Measurements from ENCODE around the gene NEK6.

The NEK6 gene

GRCh38 chr9:124329206-124329792, 71.5 kb downstream of the NEK6 start:
- Mint-ChIP-seq H3K36me3 (ENCODE audit: low read depth) (peaks cover 6% of the 10 kb centered on the region), H3K27me3 (ENCODE audit: low read depth) (no peaks in the 10 kb centered on the region), H3K9me3 (no peaks in the 10 kb centered on the region), H3K27ac (no peak overlapping the region), H3K4me3 (no peak overlapping the region), H3K4me1 (ENCODE audit: low read depth) (no peaks in the 10 kb centered on the region)
- no peak for DNase-seq (ENCODE audit: low spot score)

- H3K27ac Mint-ChIP-seq = no peak overlapping the region
- no peak overlapping the region for H3K4me3 Mint-ChIP-seq
- no peaks in the 10 kb centered on the region for H3K4me1 Mint-ChIP-seq (ENCODE audit: low read depth)
- DNase-seq (ENCODE audit: low spot score) = no peak
- H3K36me3 Mint-ChIP-seq (ENCODE audit: low read depth) = peaks cover 6% of the 10 kb centered on the region
- H3K9me3 Mint-ChIP-seq = no peaks in the 10 kb centered on the region
- no peaks in the 10 kb centered on the region for H3K27me3 Mint-ChIP-seq (ENCODE audit: low read depth)
These were observed 72.4 kb downstream of the NEK6 start for GRCh38 chr9:124330011-124330697.

- no peaks in the 10 kb centered on the region for H3K27me3 Mint-ChIP-seq (ENCODE audit: low read depth)
- H3K9me3 Mint-ChIP-seq = no peaks in the 10 kb centered on the region
- no peak overlapping the region for H3K27ac Mint-ChIP-seq
- H3K4me1 Mint-ChIP-seq (ENCODE audit: low read depth) = no peaks in the 10 kb centered on the region
- H3K4me3 Mint-ChIP-seq = no peak overlapping the region
- no peak for DNase-seq (ENCODE audit: low spot score)
- peaks cover 7% of the 10 kb centered on the region for H3K36me3 Mint-ChIP-seq (ENCODE audit: low read depth)
These were observed 73.8 kb downstream of the NEK6 start for GRCh38 chr9:124331580-124331979.

- peaks cover 15% of the 10 kb centered on the region for H3K36me3 Mint-ChIP-seq (ENCODE audit: low read depth)
- H3K9me3 Mint-ChIP-seq = no peaks in the 10 kb centered on the region
- no peak for DNase-seq (ENCODE audit: low spot score)
- H3K27me3 Mint-ChIP-seq (ENCODE audit: low read depth) = no peaks in the 10 kb centered on the region
- H3K4me1 Mint-ChIP-seq (ENCODE audit: low read depth) = no peaks in the 10 kb centered on the region
- no peak overlapping the region for H3K4me3 Mint-ChIP-seq
- no peak overlapping the region for H3K27ac Mint-ChIP-seq
These were observed 74.8 kb downstream of the NEK6 start for GRCh38 chr9:124332361-124333202.

- Mint-ChIP-seq H3K36me3 (ENCODE audit: low read depth) (peaks cover 20% of the 10 kb centered on the region), H3K9me3 (no peaks in the 10 kb centered on the region), H3K4me3 (no peak overlapping the region)
These were observed 75.4 kb downstream of the NEK6 start for GRCh38 chr9:124333203-124333579.

GRCh38 chr9:124334568-124335319, 77.0 kb downstream of the NEK6 start:
- Mint-ChIP-seq H3K27me3 (ENCODE audit: low read depth) (no peaks in the 10 kb centered on the region), H3K27ac (no peak overlapping the region), H3K4me3 (no peak overlapping the region), H3K36me3 (ENCODE audit: low read depth) (peaks cover 25% of the 10 kb centered on the region), H3K4me1 (ENCODE audit: low read depth) (no peaks in the 10 kb centered on the region), H3K9me3 (no peaks in the 10 kb centered on the region)
- DNase-seq (ENCODE audit: low spot score) = no peak

More at GRCh38 chr9:124333203-124333579, 75.4 kb downstream of the NEK6 start:
- H3K27ac Mint-ChIP-seq = no peak overlapping the region
- no peak for DNase-seq (ENCODE audit: low spot score)
- no peaks in the 10 kb centered on the region for H3K4me1 Mint-ChIP-seq (ENCODE audit: low read depth)
- no peaks in the 10 kb centered on the region for H3K27me3 Mint-ChIP-seq (ENCODE audit: low read depth)

GRCh38 chr9:124335320-124335707, 77.6 kb downstream of the NEK6 start:
- no peak for DNase-seq (ENCODE audit: low spot score)
- no peaks in the 10 kb centered on the region for H3K4me1 Mint-ChIP-seq (ENCODE audit: low read depth)
- no peaks in the 10 kb centered on the region for H3K9me3 Mint-ChIP-seq
- no peaks in the 10 kb centered on the region for H3K27me3 Mint-ChIP-seq (ENCODE audit: low read depth)
- H3K4me3 Mint-ChIP-seq = no peak overlapping the region
- no peak overlapping the region for H3K27ac Mint-ChIP-seq
- H3K36me3 Mint-ChIP-seq (ENCODE audit: low read depth) = peaks cover 25% of the 10 kb centered on the region

- no peaks in the 10 kb centered on the region for H3K4me1 Mint-ChIP-seq (ENCODE audit: low read depth)
- H3K27ac Mint-ChIP-seq = no peak overlapping the region
- no peak for DNase-seq (ENCODE audit: low spot score)
- no peak overlapping the region for H3K4me3 Mint-ChIP-seq
- no peaks in the 10 kb centered on the region for H3K9me3 Mint-ChIP-seq
- peaks cover 22% of the 10 kb centered on the region for H3K36me3 Mint-ChIP-seq (ENCODE audit: low read depth)
- no peaks in the 10 kb centered on the region for H3K27me3 Mint-ChIP-seq (ENCODE audit: low read depth)
These were observed 79.8 kb downstream of the NEK6 start for GRCh38 chr9:124337562-124337961.

- H3K4me1 Mint-ChIP-seq (ENCODE audit: low read depth) = no peaks in the 10 kb centered on the region
- H3K4me3 Mint-ChIP-seq = no peak overlapping the region
- no peaks in the 10 kb centered on the region for H3K27me3 Mint-ChIP-seq (ENCODE audit: low read depth)
- peaks cover 19% of the 10 kb centered on the region for H3K36me3 Mint-ChIP-seq (ENCODE audit: low read depth)
- H3K27ac Mint-ChIP-seq = no peak overlapping the region
- no peaks in the 10 kb centered on the region for H3K9me3 Mint-ChIP-seq
- no peak for DNase-seq (ENCODE audit: low spot score)
These were observed 81.9 kb downstream of the NEK6 start for GRCh38 chr9:124339603-124340146.

- no peak overlapping the region for H3K27ac Mint-ChIP-seq
- H3K4me3 Mint-ChIP-seq = no peak overlapping the region
- H3K27me3 Mint-ChIP-seq (ENCODE audit: low read depth) = no peaks in the 10 kb centered on the region
- H3K9me3 Mint-ChIP-seq = no peaks in the 10 kb centered on the region
- no peak for DNase-seq (ENCODE audit: low spot score)
- H3K4me1 Mint-ChIP-seq (ENCODE audit: low read depth) = no peaks in the 10 kb centered on the region
- H3K36me3 Mint-ChIP-seq (ENCODE audit: low read depth) = peaks cover 19% of the 10 kb centered on the region
These were observed 82.7 kb downstream of the NEK6 start for GRCh38 chr9:124340219-124341069.

- Mint-ChIP-seq H3K4me1 (ENCODE audit: low read depth) (no peaks in the 10 kb centered on the region), H3K36me3 (ENCODE audit: low read depth) (peaks cover 18% of the 10 kb centered on the region), H3K27me3 (ENCODE audit: low read depth) (no peaks in the 10 kb centered on the region), H3K9me3 (no peaks in the 10 kb centered on the region), H3K27ac (no peak overlapping the region), H3K4me3 (no peak overlapping the region)
- no peak for DNase-seq (ENCODE audit: low spot score)
These were observed 83.9 kb downstream of the NEK6 start for GRCh38 chr9:124341455-124342170.

- Mint-ChIP-seq H3K4me3 (no peak overlapping the region), H3K9me3 (no peaks in the 10 kb centered on the region), H3K4me1 (ENCODE audit: low read depth) (no peaks in the 10 kb centered on the region), H3K27me3 (ENCODE audit: low read depth) (no peaks in the 10 kb centered on the region), H3K36me3 (ENCODE audit: low read depth) (peaks cover 12% of the 10 kb centered on the region), H3K27ac (no peak overlapping the region)
- no peak for DNase-seq (ENCODE audit: low spot score)
These were observed 84.6 kb downstream of the NEK6 start for GRCh38 chr9:124342402-124342775.
